Lung (tissue), 12 donors: Measurements from ENCODE around the gene MIXL1. TPM values are rescaled to one million over a fixed set of nuclear protein-coding genes. Genes with fewer than 3 reads are reported as not detected.
"Not testable (repeated sequence)": the region's sequence is repeated elsewhere in the genome, so short reads cannot be mapped to it uniquely, and the experiment has no call there.

Experiments used
- ATAC-seq: fragments of 200-7000 bp; cut with Tn5 transposase; one replicate; pipeline ENCODE4 v1.9.1; 2020; ENCODE audit warnings: moderate number of reproducible peaks; ENCODE audit not compliant: insufficient read depth, low FRiP score
- DNase-seq, 3 donors: peaks; one replicate each; pipeline ENCODE4 v3.0.0-alpha.2; 2013 to 2017
- H3K27ac ChIP-seq, 2 donors: one replicate each; pipeline ENCODE4 v1.5.1; 2013; ENCODE audit warnings: mild to moderate bottlenecking in 2 of 2, moderate library complexity in 2 of 2, control low read depth in 1 of 2, inconsistent platforms in 1 of 2, low read depth in 1 of 2, low read length in 1 of 2
- H3K27me3 ChIP-seq, 3 donors: one replicate each; pipeline ENCODE4 v1.5.1; 2013; ENCODE audit warnings: low read length in 2 of 3; ENCODE audit not compliant: control insufficient read depth in 3 of 3, insufficient read depth in 3 of 3
- H3K36me3 ChIP-seq, 4 donors: one replicate each; pipeline ENCODE4 v1.5.1; 2013; ENCODE audit warnings: low read length in 4 of 4, mild to moderate bottlenecking in 1 of 4, moderate library complexity in 1 of 4; ENCODE audit not compliant: control insufficient read depth in 4 of 4, insufficient read depth in 4 of 4
- H3K4me1 ChIP-seq, 5 donors: one replicate each; pipeline ENCODE4 v1.5.1; 2013; ENCODE audit warnings: low read length in 5 of 5, mild to moderate bottlenecking in 2 of 5, moderate library complexity in 1 of 5; ENCODE audit not compliant: control insufficient read depth in 5 of 5, insufficient read depth in 5 of 5
- H3K4me3 ChIP-seq: one replicate; pipeline ENCODE4 v1.5.1; 2013; ENCODE audit warnings: mild to moderate bottlenecking, control low read depth, moderate library complexity
- H3K9ac ChIP-seq, 2 donors: one replicate each; pipeline ENCODE4 v1.5.1; 2013; ENCODE audit warnings: low read length in 2 of 2, control low read depth in 1 of 2; ENCODE audit not compliant: insufficient read depth in 1 of 2
- H3K9me3 ChIP-seq, 4 donors: one replicate each; pipeline ENCODE4 v1.5.1; 2013; ENCODE audit warnings: low read length in 3 of 4, mild to moderate bottlenecking in 1 of 4, moderate library complexity in 1 of 4; ENCODE audit not compliant: control insufficient read depth in 4 of 4, insufficient read depth in 3 of 4
- CTCF ChIP-seq: IDR thresholded peaks from 2 replicates; pipeline ENCODE4 v1.5.1; 2012; ENCODE audit warnings: mild to moderate bottlenecking; ENCODE audit errors: control extremely low read depth, extremely low read depth
- whole genome bisulfite sequencing, 2 donors: extraction: QIAGEN DNeasy Blood & Tissue Kit; methylation state at CpG; one replicate each; pipeline ENCODE4 v1.1.7; 2013; 5-methylcytosine and 5-hydroxymethylcytosine counted together
- polyA plus RNA-seq, 2 donors: library from polyadenylated mRNA; stranded (reverse); fragments of 200-250 nt; gene quantifications; one replicate each; pipeline ENCODE4 v1.2.1, GENCODE V29; 2013
- total RNA-seq, 2 donors: library from RNA; depleted of rRNA in 1 of 2; stranded (reverse); fragments of >200 nt in 1 of 2; gene quantifications; one replicate each; pipeline ENCODE4 v1.2.1, GENCODE V29; 2014 to 2021
- donor health status: control.
- donor health status: control.
- donor health status: Bipolar disorder and iron deficiency.
- donor health status: healthy.
- donor health status: DM: yes; HTN: yes; CAD: no.

The MIXL1 gene
- total and polyA plus RNA-seq, 4 donors, result 0.03 to 0.49 TPM; not detected in 2

- no peaks in the 10 kb centered on the region for H3K9me3 ChIP-seq
- H3K36me3 ChIP-seq, result peaks cover 0 to 7% (median 4%) of the 10 kb centered on the region in 4 donors
- no peak for ATAC-seq
- no peak overlapping the region for H3K4me3 ChIP-seq
- WGBS, 2 donors, result 98 to 99% methylated on average over 4 of the region's 4 CpGs
- DNase-seq, result no peak
- H3K27me3 ChIP-seq, result no peaks in the 10 kb centered on the region
- H3K9ac ChIP-seq, result no peak overlapping the region
- peaks cover 0 to 3% (median under 1%) of the 10 kb centered on the region in 5 donors for H3K4me1 ChIP-seq
- no peak for TF ChIP-seq CTCF
- H3K27ac ChIP-seq, result no peak overlapping the region
These were observed 30.5 kb downstream of the MIXL1 start for GRCh38 chr1:226253933-226254332.

- no peaks in the 10 kb centered on the region for H3K4me1 ChIP-seq
- H3K4me3 ChIP-seq, result no peak overlapping the region
- no peak for ATAC-seq
- H3K36me3 ChIP-seq, result peaks cover 0 to 10% (median 6%) of the 10 kb centered on the region in 4 donors
- H3K9ac ChIP-seq, result no peak overlapping the region
- H3K27ac ChIP-seq, result no peak overlapping the region
- WGBS, 2 donors, result 82 to 92% methylated on average over 3 of the region's 3 CpGs
- TF ChIP-seq CTCF, result no peak
- no peaks in the 10 kb centered on the region for H3K27me3 ChIP-seq
- H3K9me3 ChIP-seq, result peaks cover 0 to 5% (median 4%) of the 10 kb centered on the region in 4 donors
- no peak for DNase-seq
These were observed 31.9 kb downstream of the MIXL1 start for GRCh38 chr1:226255380-226255779.

GRCh38 chr1:226261818-226262217 lies 38.4 kb downstream of the MIXL1 start:
- no peaks in the 10 kb centered on the region for H3K27me3 ChIP-seq
- no peak for DNase-seq
- no peak overlapping the region for H3K27ac ChIP-seq
- H3K9me3 ChIP-seq, result peaks cover 0 to 5% (median 4%) of the 10 kb centered on the region in 4 donors
- WGBS, 2 donors, result 92 to 100% methylated on average over 1 of the region's 1 CpG
- no peak overlapping the region for H3K4me3 ChIP-seq
- ATAC-seq, result no peak
- peaks cover 0 to 19% (median 10%) of the 10 kb centered on the region in 4 donors for H3K36me3 ChIP-seq
- no peak overlapping the region for H3K9ac ChIP-seq
- H3K4me1 ChIP-seq, result no peaks in the 10 kb centered on the region
- TF ChIP-seq CTCF, result no peak

- H3K27ac ChIP-seq, result no peak overlapping the region
- peaks cover 0 to 13% (median 1%) of the 10 kb centered on the region in 4 donors for H3K36me3 ChIP-seq
- no peak for ATAC-seq
- no peak overlapping the region for H3K4me3 ChIP-seq
- no peaks in the 10 kb centered on the region for H3K27me3 ChIP-seq
- 77 to 83% methylated on average over 3 of the region's 3 CpGs for WGBS, 2 donors
- no peaks in the 10 kb centered on the region for H3K9me3 ChIP-seq
- peaks cover 0 to 2% (median 0%) of the 10 kb centered on the region in 5 donors for H3K4me1 ChIP-seq
- no peak overlapping the region for H3K9ac ChIP-seq
- no peak for TF ChIP-seq CTCF
- no peak for DNase-seq
These were observed 45.1 kb downstream of the MIXL1 start for GRCh38 chr1:226268421-226269124.

- H3K4me1 ChIP-seq, H3K9me3 ChIP-seq, ATAC-seq, H3K4me3 ChIP-seq, H3K36me3 ChIP-seq, H3K27me3 ChIP-seq, H3K9ac ChIP-seq: not testable (repeated sequence)
- peak overlapping the region in 1 of 2 donors; percentile 76 for H3K27ac ChIP-seq
- WGBS, 2 donors, result 74 to 85% methylated on average over 8 of the region's 8 CpGs
- peak in 2 of 3 donors; percentile 25 to 47 for DNase-seq
These were observed 48.9 kb downstream of the MIXL1 start for GRCh38 chr1:226272233-226272902.
